Measurements from ENCODE around the gene PWP2.
"Not testable (repeated sequence)": the region's sequence is repeated elsewhere in the genome, so short reads cannot be mapped to it uniquely, and the experiment has no call there.

PWP2 gene

DNA sequence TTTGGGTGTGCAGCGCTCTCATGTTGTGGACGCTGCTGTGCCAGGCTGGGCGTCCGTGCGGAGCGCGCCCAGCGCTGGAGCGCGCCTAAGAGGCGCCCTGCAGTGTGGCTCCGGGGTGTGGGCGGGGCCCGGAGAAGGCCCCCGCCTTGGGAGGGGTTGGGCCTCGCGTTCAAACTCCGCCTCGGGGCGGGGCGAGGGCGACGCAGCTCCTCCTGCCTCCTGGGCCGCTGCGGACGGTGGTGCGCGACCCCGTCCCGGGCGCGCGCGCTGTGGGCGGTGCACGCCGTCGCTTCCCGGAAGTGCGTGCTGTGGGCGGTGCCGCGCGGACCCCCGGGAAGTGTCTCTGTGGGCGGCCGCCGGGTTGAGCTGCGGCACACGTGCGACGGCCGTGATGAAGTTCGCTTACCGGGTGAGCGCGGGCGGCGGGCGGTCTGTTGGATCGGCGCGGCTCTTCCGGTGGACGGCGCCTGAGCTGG is at the start of gene PWP2:
PWP2 (plus strand) TSS at position 374 of the 476 bp plus-strand sequence; CDS start at position 392, 18 bp downstream.
- DNase-seq, result not testable (repeated sequence)

DNA sequence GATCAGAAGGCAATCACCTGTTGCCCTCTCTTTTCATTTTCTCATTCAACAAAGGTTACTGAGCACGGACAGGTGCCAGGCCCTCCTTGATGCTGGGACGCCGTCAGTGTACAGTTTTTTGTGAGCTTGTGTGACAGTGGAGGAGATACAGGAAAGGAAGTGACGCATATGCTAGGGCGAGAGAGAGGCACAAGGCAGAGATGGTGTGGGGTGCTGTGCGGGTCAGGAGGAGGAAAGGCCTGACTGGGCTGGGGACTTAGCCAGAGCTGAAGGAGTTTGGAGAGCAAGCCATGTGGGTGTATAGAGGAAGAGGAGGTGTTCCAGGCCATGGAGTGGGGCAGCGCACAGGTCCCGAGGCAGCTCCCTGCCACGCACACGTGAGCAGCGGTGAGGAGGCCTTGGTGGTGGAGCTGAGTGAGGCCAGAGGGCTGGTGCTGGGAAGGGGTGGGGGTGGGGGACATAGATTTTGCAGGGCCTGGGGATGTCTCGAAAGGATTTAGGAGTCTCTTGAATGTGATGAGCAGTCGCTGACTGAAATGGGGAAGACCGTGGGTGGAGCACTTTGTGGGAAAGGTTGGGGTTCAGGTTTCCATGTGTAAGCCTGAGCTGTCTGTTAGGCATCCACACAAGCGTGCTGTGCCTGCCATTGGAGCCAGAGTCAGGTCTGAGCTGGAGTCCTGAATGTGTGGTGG is 49.1 kb upstream of the PWP2 start:
- DNase-seq, result no peak

DNA sequence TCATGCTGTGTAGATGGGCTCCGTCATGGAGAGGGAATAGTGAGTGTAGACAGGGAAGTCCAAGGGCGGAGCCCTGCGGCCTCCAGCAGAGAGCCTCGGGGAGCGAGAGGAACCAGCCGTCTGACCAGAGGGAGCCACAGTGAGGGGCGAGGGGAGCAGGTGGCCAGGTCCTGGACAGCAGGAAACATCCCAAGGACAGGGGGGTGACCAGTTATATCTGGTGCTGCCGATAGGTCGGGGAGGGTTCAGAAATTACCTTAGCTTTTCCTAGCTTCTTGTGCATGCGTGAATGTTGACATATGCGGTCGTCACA is 48.6 kb upstream of the PWP2 start:
- no peak for DNase-seq

DNA sequence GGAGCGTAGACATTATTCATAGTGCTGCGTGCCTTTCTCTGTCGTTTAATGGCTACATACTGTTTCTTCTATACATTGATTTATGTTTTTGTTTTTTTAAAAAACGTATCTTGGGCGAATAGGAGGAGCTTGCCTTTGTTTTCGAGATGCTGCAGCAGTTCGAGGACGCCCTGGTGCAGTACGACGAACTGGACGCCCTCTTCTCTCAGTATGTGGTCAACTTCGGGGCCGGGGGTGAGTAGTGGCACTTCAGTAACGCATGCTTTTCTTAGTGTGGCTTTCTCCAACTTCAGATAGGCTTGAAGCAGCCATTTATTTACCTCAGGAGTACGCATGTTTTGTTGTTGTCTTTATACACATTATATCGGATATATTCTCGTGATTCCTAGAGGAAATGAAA is 48.2 kb upstream of the PWP2 start:
- no peak for DNase-seq

GRCh38 chr21:44059710-44060109 is 47.5 kb upstream of the PWP2 start:
- no peak for DNase-seq

GRCh38 chr21:44062380-44062779 is 44.8 kb upstream of the PWP2 start:
- no peak for DNase-seq

GRCh38 chr21:44063151-44063912 is 43.9 kb upstream of the PWP2 start:
- DNase-seq, result no peak

DNA sequence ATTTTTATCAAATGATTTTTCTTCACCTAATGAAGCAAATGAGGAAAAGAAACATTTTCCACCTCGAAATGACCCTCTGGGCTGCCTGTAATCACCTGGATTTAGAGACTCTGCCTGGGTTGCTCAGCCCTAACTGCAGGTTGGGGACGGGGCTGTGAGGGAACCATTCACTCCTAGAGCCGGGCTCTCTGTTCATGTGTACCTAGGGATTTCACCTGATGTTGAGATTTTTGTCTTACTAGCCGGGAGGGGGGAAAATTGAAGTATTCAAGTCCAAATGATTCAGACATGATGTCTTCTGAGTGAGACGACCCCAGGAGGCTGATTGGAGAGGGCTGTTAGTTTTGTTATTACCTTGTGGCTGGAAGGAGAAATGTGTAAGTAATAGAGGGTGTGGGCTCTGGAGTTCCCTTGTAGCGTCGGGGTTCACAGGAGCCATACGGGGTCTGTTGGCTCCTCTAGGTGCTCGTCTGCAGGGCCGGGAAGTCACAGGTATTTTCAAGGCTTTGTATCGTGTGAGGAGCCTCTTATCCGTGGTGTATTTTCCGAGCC is 42.3 kb upstream of the PWP2 start:
- no peak for DNase-seq

DNA sequence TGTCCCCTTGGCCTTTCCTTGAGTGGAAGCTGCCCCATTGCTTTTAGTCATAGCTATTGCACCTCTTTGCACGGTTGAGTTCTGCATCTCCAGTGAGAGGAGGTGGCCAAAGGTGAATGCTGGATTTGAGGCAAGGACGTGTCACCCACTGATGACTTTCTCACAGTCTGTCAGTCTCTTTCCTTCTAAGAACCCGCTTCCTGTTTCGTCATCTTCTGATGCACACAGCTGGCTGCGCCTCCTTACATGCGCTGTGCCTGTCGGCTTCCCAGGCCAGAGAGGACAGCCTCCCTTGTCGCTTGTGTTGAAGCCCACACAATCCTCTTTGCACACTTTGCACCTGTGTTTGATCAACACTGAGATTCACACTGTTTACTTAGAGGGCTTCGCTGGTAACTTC is 41.8 kb upstream of the PWP2 start:
- peak; percentile 67 for DNase-seq

DNA sequence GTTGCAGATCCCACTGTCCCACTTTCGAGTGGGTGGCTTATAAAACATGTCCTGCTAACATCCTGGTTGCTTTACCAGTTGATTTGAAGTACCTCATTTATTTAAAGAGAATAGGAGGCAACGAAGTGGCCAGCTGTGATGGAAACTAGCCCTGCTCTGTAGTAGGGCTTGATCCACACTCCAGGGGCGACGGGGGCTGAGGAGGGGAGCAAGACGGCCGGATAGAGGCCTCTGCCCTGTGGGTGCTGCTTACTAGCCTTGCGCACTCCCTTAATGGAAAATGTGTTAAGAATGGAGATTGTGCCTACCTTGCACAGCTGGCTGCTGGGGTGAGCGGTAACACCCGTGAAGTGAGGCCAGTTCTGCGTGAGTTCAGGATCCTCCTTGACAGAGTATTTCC is 41.1 kb upstream of the PWP2 start:
- no peak for DNase-seq

- DNase-seq, result no peak
These were observed 40.0 kb upstream of the PWP2 start for GRCh38 chr21:44067011-44067839.

GRCh38 chr21:44070391-44070790 is 36.8 kb upstream of the PWP2 start:
- DNase-seq, result no peak

DNA sequence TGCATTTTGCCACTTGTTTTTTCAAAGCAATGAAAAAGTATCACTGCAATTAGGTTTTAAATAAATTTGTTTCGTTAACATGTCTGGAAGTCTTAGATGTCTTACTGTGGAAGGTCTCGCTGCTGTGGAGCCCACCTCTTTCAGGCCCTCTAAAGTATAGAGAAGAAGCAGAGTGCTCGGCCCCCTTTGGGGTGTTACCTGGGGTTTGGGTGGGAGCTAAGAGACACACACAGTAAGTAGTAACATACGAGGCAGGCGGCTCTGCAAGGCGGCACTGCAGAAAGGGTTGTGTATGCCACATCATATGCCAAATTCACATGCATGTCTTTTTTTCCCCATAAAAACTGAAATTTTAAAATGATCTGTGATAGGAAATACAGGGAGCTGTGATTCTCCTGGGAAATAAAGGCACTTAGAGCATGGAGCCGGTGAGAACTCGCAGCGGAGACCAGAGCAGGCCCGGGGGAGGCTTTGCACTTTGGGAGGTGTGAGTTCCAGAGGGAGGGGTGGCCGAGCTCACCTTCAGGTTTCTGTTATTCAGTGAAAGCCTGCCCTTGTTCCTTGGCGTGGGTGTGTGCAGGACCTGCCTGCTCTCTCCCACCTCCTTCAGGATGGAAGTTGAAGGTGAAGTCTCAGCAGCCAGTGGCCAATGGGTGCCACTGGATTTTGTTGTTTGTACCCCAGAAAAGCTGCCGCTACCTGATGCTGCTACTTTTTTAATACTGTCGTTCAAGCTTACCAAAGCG is 35.7 kb upstream of the PWP2 start:
- DNase-seq, result no peak

GRCh38 chr21:44072111-44072510 is 35.1 kb upstream of the PWP2 start:
- no peak for DNase-seq

DNA sequence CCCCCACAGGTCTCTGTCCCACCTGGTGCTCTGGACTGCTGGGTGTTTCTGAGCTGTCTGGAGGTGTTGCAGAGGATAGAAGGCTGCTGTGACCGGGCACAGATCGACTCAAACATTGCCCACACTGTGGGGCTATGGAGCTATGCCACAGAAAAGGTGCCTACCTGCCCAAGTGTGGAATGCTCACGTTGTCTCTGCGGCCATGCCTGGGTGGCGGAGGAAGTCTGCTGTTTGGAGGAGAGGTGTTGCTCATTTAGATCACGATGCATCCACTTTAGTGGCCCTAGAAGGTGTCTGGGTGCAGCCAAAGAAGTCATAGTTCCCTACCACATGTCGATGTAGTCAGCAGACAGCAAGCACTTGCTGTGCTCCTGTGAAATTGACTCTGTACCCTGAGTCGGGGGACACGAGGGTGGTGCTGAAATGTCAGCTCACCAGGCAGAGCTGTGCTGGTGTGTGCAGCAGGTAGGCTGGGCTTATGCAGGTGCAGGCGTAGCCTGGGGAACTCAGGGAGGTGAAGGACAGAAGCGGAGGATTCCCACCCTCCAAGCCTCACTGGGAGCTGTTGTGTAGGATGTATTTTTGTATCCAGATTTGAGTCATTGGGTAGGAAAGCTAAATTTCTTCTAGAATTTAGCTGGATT is 32.8 kb upstream of the PWP2 start:
- DNase-seq, result no peak

- no peak for DNase-seq
These were observed 30.9 kb upstream of the PWP2 start for GRCh38 chr21:44076316-44076715.

- no peak for DNase-seq
These were observed 28.7 kb upstream of the PWP2 start for GRCh38 chr21:44078411-44078981.

- no peak for DNase-seq
These were observed 27.8 kb upstream of the PWP2 start for GRCh38 chr21:44079446-44079845.

- DNase-seq, result no peak
These were observed 27.4 kb upstream of the PWP2 start for GRCh38 chr21:44079846-44080245.

- no peak for DNase-seq
These were observed 24.4 kb upstream of the PWP2 start for GRCh38 chr21:44082648-44083440.
